ENCODE data around the gene CIC.
A peak's percentile ranks its signal among the peaks of the same experiment; 100 is the strongest.

The CIC gene

DNA sequence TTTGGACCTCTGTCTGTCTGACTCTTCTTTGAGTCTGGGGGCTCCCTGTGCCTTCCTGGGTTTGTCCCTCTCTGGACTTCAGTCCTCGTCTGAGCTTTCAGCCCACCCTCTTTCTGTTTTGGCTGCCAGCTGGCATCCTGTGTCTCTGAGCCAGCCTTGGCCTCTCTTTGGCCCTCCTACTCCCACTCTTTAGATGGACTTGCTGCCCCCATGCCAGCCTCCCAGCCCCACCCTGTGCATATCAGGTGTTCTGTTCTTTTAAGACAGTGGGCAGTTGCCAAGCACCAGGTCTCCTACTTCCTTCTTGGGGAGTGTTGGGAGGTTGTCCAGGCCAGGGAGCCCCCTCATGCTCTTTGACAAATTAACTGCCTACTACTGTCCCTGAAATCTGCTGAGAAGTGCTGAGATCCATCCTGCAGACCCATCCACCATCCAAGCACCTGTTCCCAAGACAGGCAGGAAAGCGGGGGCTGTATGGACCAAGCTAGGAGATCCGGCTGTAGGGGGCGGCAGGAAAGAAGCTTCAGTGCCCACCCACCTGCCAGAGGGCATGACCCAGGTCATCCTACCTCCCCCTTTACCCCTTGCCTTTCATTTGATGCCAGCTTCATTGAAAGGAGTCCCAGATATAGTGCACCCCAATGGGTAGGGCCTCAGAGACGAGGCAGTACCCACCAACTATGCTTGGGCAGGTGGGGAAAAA is 9.6 kb downstream of the CIC start:
- no peak for DNase-seq

DNA sequence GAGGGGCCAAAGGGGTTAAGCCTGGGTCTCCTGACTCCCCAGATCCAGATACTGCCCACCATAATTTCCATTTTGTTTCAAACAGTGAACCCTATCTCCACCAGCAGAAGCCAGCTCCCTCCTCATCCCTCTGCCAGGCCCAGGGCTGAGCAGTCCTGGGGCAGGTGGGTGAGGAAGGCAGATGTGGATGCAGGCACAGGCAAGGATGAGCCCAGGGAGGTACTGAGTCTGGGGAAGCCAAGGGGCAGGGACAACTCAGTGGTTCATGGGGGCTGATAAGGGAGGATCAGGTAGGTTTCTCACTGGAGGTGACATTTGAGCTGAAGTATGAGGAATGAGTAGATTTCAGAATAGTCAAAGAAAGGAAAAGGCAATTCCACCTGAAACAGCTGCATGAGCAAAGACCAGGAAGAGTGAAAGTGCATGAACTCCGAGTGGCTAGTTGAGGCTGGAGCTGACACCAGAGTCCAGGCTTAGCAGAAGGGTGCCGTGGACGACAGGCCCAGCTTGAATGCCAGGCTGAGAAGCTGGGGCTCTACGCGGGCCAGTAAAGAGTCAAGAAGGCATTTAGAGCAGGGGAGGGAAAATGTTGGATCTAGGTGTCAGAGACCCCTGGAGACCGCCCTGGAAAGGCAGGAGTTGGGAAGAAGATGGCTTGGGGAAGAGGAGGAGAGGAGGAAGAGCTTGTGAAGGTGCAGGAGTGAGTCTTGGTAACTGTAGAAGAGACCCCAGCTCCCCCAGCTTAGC is 10.3 kb downstream of the CIC start:
- no peak for DNase-seq

- peak; percentile 94 for DNase-seq
Observed at GRCh38 chr19:42279902-42280814, 11.1 kb downstream of the CIC start.

DNA sequence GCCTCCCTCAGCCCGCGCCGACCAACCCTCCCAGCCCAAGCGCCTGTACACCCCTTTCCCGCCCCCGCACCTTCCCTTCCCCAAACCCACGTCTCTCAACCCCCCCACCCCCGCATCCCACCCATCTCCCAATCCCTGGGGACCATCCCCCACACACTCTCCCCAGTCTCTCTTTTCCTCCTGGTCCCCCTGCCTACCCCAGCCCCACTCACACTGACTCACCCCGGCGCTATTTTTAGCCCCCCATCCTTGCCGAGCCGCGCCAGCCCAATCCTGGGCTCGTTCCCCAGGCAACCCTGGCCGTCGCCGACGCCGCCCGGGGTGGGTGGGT is 11.7 kb downstream of the CIC start:
- DNase-seq, result no peak

- peak; percentile 50 for DNase-seq
Observed at GRCh38 chr19:42281146-42281826, 12.2 kb downstream of the CIC start.

GRCh38 chr19:42281827-42282762 is 13.0 kb downstream of the CIC start:
- DNase-seq, result no peak

GRCh38 chr19:42282819-42283187 is 13.8 kb downstream of the CIC start:
- DNase-seq, result no peak

DNA sequence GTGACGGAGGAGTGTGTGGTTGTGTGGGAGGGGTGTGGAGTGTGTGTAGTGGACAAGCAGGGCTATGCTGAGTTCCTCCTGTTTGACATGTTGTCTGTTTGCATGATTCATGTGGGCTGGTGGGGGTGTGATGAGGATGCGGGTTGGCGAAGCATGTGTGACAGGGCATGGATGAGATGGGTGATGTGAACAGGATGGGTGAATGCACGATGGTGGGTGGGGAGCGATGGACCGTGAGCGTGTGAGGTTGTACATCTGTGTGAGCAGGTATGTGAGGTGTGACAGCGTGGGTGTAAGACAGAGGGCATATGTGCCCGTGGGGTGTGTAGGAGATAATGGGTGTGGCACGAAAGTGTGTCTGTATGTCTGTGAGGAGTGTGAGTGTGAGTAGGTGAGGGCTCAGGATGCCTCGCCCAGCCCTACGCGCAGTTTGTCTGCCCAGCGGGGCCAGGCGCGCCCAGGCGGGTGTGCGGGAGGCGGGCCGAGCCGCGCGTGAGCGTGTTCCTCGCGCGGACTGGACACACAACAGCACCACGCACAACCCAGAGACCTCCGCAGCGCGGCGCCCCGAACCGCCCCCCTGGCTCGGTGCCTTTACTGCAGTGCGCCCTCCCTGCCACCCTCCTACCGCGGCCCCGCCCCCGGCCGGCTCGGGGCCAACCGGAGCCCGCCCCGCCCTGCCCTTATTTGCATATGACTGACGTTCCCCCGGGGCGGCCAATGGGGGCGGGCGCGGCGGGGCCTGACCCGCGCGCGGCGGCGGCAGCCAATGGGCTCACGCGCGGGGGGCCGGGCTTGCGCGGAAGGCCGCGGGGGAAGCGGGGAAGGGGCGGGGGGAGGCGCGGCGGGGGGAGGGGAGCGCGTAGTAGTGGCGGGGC is 14.4 kb downstream of the CIC start:
- DNase-seq, result peak; percentile 97

DNA sequence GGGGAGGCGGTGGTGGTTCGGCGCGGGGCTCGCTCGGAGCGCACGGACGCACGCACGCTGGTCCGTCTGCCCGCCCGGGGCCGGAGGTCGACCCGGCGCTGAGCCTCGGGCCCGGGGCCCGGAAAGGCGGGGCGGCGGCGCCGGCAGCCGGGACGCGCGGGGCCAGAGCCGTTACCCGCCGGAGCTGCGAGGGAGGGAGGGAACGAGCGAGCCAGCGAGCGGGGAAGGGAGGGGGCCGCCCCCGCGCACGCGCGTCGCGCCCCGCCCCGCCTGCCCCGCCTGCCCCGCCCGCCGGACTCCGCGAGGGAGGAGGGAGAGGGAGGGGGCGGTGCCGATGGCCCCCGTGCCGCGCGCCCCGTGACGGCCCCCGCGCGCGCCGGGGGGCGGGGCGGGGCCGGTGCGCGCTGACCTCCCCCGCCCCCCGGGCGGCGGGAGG is 15.0 kb downstream of the CIC start:
- DNase-seq, result peak; percentile 88

DNA sequence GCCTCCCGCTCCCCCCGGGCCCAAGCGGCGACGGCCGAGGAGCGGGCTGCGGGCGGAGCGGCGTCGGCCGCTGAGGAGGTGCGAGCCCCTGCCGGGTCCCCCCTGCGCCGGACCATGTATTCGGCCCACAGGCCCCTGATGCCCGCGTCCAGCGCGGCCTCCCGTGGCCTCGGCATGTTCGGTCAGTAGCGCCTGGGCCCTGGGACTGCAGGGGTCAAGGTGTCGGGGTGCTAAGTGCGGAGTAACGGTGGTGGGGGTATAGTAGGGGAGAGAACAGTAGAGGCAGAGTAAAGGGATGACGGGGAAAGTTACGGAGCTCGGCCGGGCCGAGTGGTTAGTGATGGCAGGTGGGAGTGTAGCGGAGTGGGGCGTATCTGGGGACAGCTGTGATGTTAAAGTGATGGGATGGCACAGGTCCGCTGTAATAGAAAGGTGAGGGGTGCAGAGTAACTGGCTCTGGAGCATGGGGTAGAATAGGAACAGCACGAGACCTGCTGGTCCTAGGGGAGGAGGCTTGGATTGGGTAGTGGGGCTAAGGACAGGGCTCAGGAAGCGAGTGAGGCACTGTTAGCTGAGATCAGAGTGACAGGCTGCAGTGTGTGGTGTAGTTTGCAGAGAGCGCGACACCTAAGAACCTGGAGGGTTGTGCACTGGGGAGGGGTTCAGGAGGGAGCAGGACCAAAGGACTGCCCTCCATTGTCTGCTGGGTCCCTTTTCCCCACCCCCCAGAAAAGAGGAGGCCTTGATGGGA is 15.7 kb downstream of the CIC start:
- DNase-seq, result peak; percentile 41

- DNase-seq, result no peak
Observed at GRCh38 chr19:42285541-42285941, 16.5 kb downstream of the CIC start.

GRCh38 chr19:42285988-42286348 is 16.9 kb downstream of the CIC start:
- no peak for DNase-seq

GRCh38 chr19:42286349-42287016 is 17.4 kb downstream of the CIC start:
- no peak for DNase-seq

- DNase-seq, result no peak
Observed at GRCh38 chr19:42287017-42287826, 18.2 kb downstream of the CIC start.

- no peak for DNase-seq
Observed at GRCh38 chr19:42287827-42288107, 18.7 kb downstream of the CIC start.

DNA sequence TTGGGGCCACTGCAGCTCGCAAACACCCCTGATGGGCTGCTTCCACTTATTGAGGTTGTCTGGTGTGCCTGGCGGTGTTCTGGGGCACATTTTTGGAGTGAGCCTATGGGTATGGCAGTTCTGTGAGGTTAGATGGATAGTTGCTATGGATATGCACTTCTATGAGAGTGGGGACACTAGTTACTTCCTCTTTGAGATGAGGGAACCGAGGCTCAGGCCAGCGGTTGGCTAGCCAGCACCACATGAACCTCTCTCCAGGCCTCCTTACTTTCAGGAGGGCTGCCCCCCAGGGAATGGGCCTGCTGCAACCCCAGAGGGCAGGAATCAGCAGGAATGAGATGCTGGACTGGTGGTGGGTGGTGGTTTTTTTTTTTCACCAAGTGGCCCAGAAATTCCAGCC is 19.3 kb downstream of the CIC start:
- no peak for DNase-seq

DNA sequence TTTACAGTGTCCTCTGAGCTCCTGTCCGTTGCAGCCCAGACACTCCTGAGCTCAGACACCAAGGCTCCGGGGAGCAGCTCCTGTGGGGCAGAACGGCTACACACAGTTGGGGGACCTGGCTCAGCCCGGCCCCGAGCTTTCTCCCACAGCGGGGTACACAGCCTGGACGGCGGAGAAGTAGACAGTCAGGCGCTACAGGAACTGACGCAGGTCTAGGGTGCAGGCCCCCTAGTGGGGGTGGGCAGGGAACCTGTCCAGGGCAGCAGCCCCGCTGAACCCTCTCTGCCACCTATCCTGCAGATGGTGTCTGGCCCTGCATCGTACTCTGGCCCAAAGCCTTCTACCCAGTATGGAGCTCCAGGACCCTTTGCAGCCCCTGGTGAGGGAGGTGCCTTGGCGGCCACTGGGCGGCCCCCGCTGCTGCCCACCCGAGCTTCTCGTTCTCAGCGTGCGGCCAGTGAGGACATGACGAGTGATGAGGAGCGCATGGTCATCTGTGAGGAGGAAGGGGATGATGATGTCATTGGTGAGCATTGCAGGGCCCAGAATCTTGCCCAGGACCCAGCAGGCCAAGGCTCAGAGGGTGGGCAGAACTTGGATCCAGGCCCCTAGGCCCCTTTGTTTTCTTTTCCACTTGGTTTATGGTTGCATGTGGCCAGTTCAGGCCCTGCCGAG is 20.0 kb downstream of the CIC start:
- no peak for DNase-seq

GRCh38 chr19:42289556-42290041 is 20.5 kb downstream of the CIC start:
- no peak for DNase-seq

Measured in stimulated activated CD4-positive, alpha-beta T cell treated with anti-CD3 and anti-CD28 coated beads, Interleukin-15, amount 100 ng/mL, for 24 hours (primary cell).